Astrocyte (in vitro differentiated cells and primary cell): Measurements from ENCODE around the gene ATAD2B. TPM values are rescaled to one million over a fixed set of nuclear protein-coding genes. Genes with fewer than 3 reads are reported as not detected.
A peak's percentile ranks its signal among the peaks of the same experiment; 100 is the strongest.

ENCODE experiments used
- DNase-seq: peaks from one replicate; pipeline ENCODE4 v3.0.0-alpha.2; 2010; ENCODE audit warnings: low read depth
- FAIRE-seq: peaks from 2 replicates; lab custom pipeline; 2011; peaks lifted over from hg19 to GRCh38; lab: Jason Lieb, UNC
- H2AFZ ChIP-seq: 2 replicates; pipeline ENCODE4 v1.6.0; 2012; ENCODE audit warnings: low read depth, low read length, inconsistent platforms
- H3K27ac ChIP-seq: 2 replicates; pipeline ENCODE4 v1.5.1; 2011; ENCODE audit warnings: low read depth, low read length, inconsistent platforms
- H3K27me3 ChIP-seq: 2 replicates; pipeline ENCODE4 v1.6.0; 2011; ENCODE audit warnings: low read length, inconsistent platforms; ENCODE audit not compliant: insufficient read depth
- H3K36me3 ChIP-seq: 2 replicates; pipeline ENCODE4 v1.5.1; 2011; ENCODE audit warnings: low read length, inconsistent platforms; ENCODE audit not compliant: insufficient read depth
- H3K4me1 ChIP-seq: 2 replicates; pipeline ENCODE4 v1.5.1; 2011; ENCODE audit warnings: low read length, inconsistent platforms; ENCODE audit not compliant: insufficient read depth
- H3K4me2 ChIP-seq: 2 replicates; pipeline ENCODE4 v1.6.0; 2012; ENCODE audit warnings: low read length, inconsistent platforms
- H3K4me3 ChIP-seq: 2 replicates; pipeline ENCODE4 v1.5.1; 2011; ENCODE audit warnings: low read depth, mild to moderate bottlenecking, low read length, inconsistent platforms; ENCODE audit not compliant: insufficient read depth
- H3K79me2 ChIP-seq: 2 replicates; pipeline ENCODE4 v1.6.0; 2012; ENCODE audit warnings: mild to moderate bottlenecking, low read length, inconsistent platforms; ENCODE audit not compliant: insufficient read depth
- H3K9ac ChIP-seq: 2 replicates; pipeline ENCODE4 v1.6.0; 2012; ENCODE audit warnings: mild to moderate bottlenecking, low read length, inconsistent platforms
- H3K9me3 ChIP-seq: 2 replicates; pipeline ENCODE4 v1.5.1; 2012; ENCODE audit warnings: low read depth, mild to moderate bottlenecking, low read length, inconsistent platforms; ENCODE audit not compliant: insufficient read depth
- H4K20me1 ChIP-seq: 2 replicates; pipeline ENCODE4 v1.6.0; 2012; ENCODE audit warnings: low read length, inconsistent platforms; ENCODE audit not compliant: insufficient read depth
- H3K27ac Mint-ChIP-seq: one replicate; pipeline ENCODE4 v1.8.0; 2021; ENCODE audit warnings: mild to moderate bottlenecking, mixed read lengths; ENCODE audit not compliant: unreplicated experiment
- H3K27me3 Mint-ChIP-seq: one replicate; pipeline ENCODE4 v1.8.0; 2021; ENCODE audit warnings: low read depth, mixed read lengths; ENCODE audit not compliant: unreplicated experiment
- H3K36me3 Mint-ChIP-seq: one replicate; pipeline ENCODE4 v1.8.0; 2021; ENCODE audit warnings: low read depth, mixed read lengths; ENCODE audit not compliant: unreplicated experiment
- H3K4me1 Mint-ChIP-seq: one replicate; pipeline ENCODE4 v1.8.0; 2021; ENCODE audit warnings: low read depth, mixed read lengths; ENCODE audit not compliant: unreplicated experiment
- H3K4me3 Mint-ChIP-seq: one replicate; pipeline ENCODE4 v1.8.0; 2021; ENCODE audit warnings: mild to moderate bottlenecking, moderate library complexity, mixed read lengths; ENCODE audit not compliant: unreplicated experiment
- H3K9me3 Mint-ChIP-seq: one replicate; pipeline ENCODE4 v1.8.0; 2021; ENCODE audit warnings: mild to moderate bottlenecking, mixed read lengths; ENCODE audit not compliant: unreplicated experiment
- EZH2 ChIP-seq: IDR thresholded peaks from 2 replicates; pipeline ENCODE4 v1.6.1; 2012; ENCODE audit warnings: mild to moderate bottlenecking, low read length, inconsistent platforms; ENCODE audit not compliant: insufficient read depth
- total RNA-seq: library from RNA; stranded (reverse); gene quantifications from 2 replicates; pipeline ENCODE4 v1.2.1, GENCODE V29; 2021
- TF ChIP-seq, protein P1 (sequence below): IDR thresholded peaks from 2 replicates; pipeline ENCODE4 v1.5.1; 2011; ENCODE audit warnings: low read depth, mild to moderate bottlenecking, inconsistent platforms, low read length, moderate library complexity; ENCODE audit not compliant: insufficient read depth

The ATAD2B gene
- total RNA-seq, 1 donor from 2014 or later: 12.2 TPM

- TF ChIP-seq, protein P1, sequence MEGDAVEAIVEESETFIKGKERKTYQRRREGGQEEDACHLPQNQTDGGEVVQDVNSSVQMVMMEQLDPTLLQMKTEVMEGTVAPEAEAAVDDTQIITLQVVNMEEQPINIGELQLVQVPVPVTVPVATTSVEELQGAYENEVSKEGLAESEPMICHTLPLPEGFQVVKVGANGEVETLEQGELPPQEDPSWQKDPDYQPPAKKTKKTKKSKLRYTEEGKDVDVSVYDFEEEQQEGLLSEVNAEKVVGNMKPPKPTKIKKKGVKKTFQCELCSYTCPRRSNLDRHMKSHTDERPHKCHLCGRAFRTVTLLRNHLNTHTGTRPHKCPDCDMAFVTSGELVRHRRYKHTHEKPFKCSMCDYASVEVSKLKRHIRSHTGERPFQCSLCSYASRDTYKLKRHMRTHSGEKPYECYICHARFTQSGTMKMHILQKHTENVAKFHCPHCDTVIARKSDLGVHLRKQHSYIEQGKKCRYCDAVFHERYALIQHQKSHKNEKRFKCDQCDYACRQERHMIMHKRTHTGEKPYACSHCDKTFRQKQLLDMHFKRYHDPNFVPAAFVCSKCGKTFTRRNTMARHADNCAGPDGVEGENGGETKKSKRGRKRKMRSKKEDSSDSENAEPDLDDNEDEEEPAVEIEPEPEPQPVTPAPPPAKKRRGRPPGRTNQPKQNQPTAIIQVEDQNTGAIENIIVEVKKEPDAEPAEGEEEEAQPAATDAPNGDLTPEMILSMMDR: no peak
- TF ChIP-seq EZH2: no peak
Observed at GRCh38 chr2:23705771-23706612, 220.9 kb downstream of the ATAD2B start.

GRCh38 chr2:23703583-23704385, 223.1 kb downstream of the ATAD2B start:
- no peak for FAIRE-seq
- Mint-ChIP-seq H3K4me3 (no peak overlapping the region), H3K27ac (no peak overlapping the region), H3K27me3 (no peaks in the 10 kb centered on the region), H3K36me3 (peaks cover 42% of the 10 kb centered on the region), H3K9me3 (peaks cover 8% of the 10 kb centered on the region), H3K4me1 (no peaks in the 10 kb centered on the region)
- Histone ChIP-seq H3K4me3 (no peak overlapping the region), H3K36me3 (no peaks in the 10 kb centered on the region), H2AFZ (no peak overlapping the region), H3K79me2 (no peaks in the 10 kb centered on the region), H3K27ac (no peak overlapping the region), H3K9me3 (peaks cover 2% of the 10 kb centered on the region), H4K20me1 (no peaks in the 10 kb centered on the region), H3K9ac (no peak overlapping the region), H3K4me2 (no peak overlapping the region), H3K27me3 (no peaks in the 10 kb centered on the region), H3K4me1 (no peaks in the 10 kb centered on the region)
- DNase-seq: peak; percentile 6
- TF ChIP-seq, protein P1: no peak
- TF ChIP-seq EZH2: no peak

More at GRCh38 chr2:23705771-23706612, 220.9 kb downstream of the ATAD2B start:
- no peaks in the 10 kb centered on the region for H3K4me1 Mint-ChIP-seq
- Histone ChIP-seq H3K9me3 (no peaks in the 10 kb centered on the region), H3K4me1 (no peaks in the 10 kb centered on the region), H3K27ac (no peak overlapping the region), H3K36me3 (no peaks in the 10 kb centered on the region), H3K4me2 (no peak overlapping the region), H4K20me1 (no peaks in the 10 kb centered on the region), H3K9ac (no peak overlapping the region), H2AFZ (no peak overlapping the region), H3K27me3 (no peaks in the 10 kb centered on the region), H3K79me2 (no peaks in the 10 kb centered on the region), H3K4me3 (no peak overlapping the region)
- peaks cover 2% of the 10 kb centered on the region for H3K9me3 Mint-ChIP-seq
- H3K27ac Mint-ChIP-seq: no peak overlapping the region
- H3K4me3 Mint-ChIP-seq: no peak overlapping the region
- no peak for DNase-seq
- no peaks in the 10 kb centered on the region for H3K27me3 Mint-ChIP-seq
- FAIRE-seq: no peak
- peaks cover 32% of the 10 kb centered on the region for H3K36me3 Mint-ChIP-seq
